HFFc6 (cell line): Measurements from ENCODE around the gene SMIM45.

ENCODE experiments used
- DNase-seq: peaks from one replicate; pipeline ENCODE4 v3.0.0-alpha.2; 2018
- H3K27ac Mint-ChIP-seq: 2 replicates; pipeline ENCODE4 v1.8.0; 2020; ENCODE audit warnings: mild to moderate bottlenecking, mixed read lengths
- H3K27me3 Mint-ChIP-seq: 2 replicates; pipeline ENCODE4 v1.8.0; 2021; ENCODE audit warnings: mild to moderate bottlenecking, moderate library complexity, mixed read lengths; ENCODE audit not compliant: insufficient read depth
- H3K36me3 Mint-ChIP-seq: 2 replicates; pipeline ENCODE4 v1.8.0; 2021; ENCODE audit warnings: low read depth, mixed read lengths
- H3K4me1 Mint-ChIP-seq: 2 replicates; pipeline ENCODE4 v1.8.0; 2020; ENCODE audit warnings: low read depth, mixed read lengths
- H3K4me3 Mint-ChIP-seq: 2 replicates; pipeline ENCODE4 v1.8.0; 2020; ENCODE audit warnings: mild to moderate bottlenecking, moderate library complexity, mixed read lengths
- H3K9me3 Mint-ChIP-seq: 2 replicates; pipeline ENCODE4 v1.8.0; 2020; ENCODE audit warnings: mild to moderate bottlenecking, mixed read lengths
- TF ChIP-seq, protein P1 (sequence below): fragments of 200-600 bp; sonication (generic); IDR thresholded peaks from 2 replicates; pipeline ENCODE4 v1.5.0; 2021; ENCODE audit warnings: antibody characterized with exemption, mild to moderate bottlenecking

Gene SMIM45

DNA sequence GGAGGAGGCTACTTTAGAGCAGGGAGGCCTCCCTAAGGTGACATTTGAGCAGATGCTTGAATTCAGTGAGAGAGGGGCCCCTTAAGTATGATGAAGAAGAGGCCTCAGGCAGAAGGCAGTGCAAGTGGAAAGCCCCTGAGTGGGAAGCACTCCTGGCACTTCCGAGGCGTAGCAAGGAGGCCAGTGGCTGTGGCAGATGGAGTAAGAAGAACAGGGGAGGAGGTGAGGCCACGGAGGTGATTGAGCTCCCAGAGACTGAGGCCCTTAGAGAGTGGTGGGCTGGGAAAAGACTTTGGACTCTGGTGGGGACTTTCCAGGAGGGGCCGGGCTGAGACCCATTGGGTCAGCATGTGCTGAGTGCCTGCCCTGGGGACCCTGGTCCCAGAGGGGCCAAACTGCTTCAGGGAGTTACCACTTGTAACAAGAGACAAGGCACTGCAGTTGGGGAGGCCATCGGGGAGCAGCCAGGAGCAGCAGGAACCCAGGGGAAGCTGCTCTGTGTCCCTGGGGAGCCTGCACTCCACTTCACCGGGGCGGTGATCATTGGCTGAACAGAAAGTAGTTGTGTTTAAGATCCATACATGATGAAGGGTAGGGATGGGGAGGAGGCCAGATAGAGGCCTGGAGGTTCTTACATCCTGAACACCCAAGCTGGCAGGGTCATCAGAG is 2.5 kb upstream of the SMIM45 start:
- no peak for DNase-seq
- peaks cover 4% of the 10 kb centered on the region; the same call in 1 of the 2 replicates for H3K36me3 Mint-ChIP-seq
- H3K4me1 Mint-ChIP-seq, result peaks cover 17% of the 10 kb centered on the region
- H3K27ac Mint-ChIP-seq, result no peak overlapping the region
- TF ChIP-seq, protein P1, sequence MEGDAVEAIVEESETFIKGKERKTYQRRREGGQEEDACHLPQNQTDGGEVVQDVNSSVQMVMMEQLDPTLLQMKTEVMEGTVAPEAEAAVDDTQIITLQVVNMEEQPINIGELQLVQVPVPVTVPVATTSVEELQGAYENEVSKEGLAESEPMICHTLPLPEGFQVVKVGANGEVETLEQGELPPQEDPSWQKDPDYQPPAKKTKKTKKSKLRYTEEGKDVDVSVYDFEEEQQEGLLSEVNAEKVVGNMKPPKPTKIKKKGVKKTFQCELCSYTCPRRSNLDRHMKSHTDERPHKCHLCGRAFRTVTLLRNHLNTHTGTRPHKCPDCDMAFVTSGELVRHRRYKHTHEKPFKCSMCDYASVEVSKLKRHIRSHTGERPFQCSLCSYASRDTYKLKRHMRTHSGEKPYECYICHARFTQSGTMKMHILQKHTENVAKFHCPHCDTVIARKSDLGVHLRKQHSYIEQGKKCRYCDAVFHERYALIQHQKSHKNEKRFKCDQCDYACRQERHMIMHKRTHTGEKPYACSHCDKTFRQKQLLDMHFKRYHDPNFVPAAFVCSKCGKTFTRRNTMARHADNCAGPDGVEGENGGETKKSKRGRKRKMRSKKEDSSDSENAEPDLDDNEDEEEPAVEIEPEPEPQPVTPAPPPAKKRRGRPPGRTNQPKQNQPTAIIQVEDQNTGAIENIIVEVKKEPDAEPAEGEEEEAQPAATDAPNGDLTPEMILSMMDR, result no peak
- no peaks in the 10 kb centered on the region for H3K9me3 Mint-ChIP-seq
- H3K27me3 Mint-ChIP-seq, result peaks cover 2% of the 10 kb centered on the region
- H3K4me3 Mint-ChIP-seq, result no peak overlapping the region

DNA sequence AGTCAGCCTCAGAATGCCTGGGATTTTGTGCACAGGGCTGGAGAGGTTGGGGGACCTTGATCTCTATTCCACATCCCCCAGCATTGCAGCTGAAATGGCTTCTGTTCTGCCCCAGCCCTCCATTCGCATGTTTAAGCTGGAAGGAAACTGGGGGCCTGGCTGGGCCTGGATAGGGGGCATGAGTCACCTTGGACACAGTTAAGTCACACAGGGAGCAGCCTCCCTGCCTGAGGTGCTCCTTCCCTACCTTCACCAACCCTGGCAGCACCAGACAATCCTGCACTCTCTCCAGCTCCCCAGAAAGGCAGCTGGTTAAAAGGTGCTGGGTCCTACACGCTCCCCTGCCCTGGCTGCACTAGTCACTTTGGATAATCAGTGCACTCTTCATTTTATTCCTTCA is 763 bp downstream of the SMIM45 start:
- H3K4me1 Mint-ChIP-seq, result peaks cover 5% of the 10 kb centered on the region
- no peak overlapping the region for H3K4me3 Mint-ChIP-seq
- no peak overlapping the region for H3K27ac Mint-ChIP-seq
- no peaks in the 10 kb centered on the region for H3K36me3 Mint-ChIP-seq
- no peaks in the 10 kb centered on the region for H3K9me3 Mint-ChIP-seq
- DNase-seq, result no peak
- H3K27me3 Mint-ChIP-seq, result peaks cover 4% of the 10 kb centered on the region
- TF ChIP-seq, protein P1, result no peak

DNA sequence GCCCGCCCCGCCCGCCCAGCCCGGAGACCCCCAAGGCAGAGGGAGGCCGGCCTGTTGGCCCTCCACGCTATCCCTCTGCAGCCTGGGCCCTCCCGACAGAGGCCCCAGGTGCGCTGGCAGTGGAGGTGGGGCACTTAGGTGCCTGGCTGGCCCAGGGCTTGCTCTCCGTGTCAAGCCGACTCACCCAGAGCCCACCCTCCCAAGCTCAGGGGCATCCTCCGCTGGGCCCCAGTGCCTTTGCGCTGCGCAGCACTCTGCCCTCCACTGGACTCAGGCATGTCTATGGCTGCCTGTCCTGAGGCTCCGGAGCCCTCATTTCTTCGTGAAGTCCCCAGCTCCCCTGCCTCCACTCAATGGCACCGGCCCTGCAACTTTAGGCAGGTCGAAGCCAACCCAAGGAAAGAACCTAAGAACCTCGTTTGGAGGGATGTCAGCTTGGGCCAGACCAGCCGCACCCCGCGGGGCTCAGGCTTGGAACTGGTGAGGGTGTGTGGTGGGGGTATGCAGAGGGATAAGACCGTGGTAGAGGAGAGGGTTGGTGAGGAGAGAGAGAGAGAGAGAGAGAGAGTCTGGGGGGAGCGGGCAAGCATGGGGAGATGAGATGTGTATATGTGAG is 6.1 kb downstream of the SMIM45 start:
- TF ChIP-seq, protein P1, result no peak; the same call in none of the 2 replicates
- no peak for DNase-seq
- Mint-ChIP-seq H3K27me3 (peaks cover 5% of the 10 kb centered on the region), H3K4me1 (peaks cover 5% of the 10 kb centered on the region), H3K36me3 (no peaks in the 10 kb centered on the region), H3K27ac (no peak overlapping the region), H3K4me3 (no peak overlapping the region), H3K9me3 (no peaks in the 10 kb centered on the region)

DNA sequence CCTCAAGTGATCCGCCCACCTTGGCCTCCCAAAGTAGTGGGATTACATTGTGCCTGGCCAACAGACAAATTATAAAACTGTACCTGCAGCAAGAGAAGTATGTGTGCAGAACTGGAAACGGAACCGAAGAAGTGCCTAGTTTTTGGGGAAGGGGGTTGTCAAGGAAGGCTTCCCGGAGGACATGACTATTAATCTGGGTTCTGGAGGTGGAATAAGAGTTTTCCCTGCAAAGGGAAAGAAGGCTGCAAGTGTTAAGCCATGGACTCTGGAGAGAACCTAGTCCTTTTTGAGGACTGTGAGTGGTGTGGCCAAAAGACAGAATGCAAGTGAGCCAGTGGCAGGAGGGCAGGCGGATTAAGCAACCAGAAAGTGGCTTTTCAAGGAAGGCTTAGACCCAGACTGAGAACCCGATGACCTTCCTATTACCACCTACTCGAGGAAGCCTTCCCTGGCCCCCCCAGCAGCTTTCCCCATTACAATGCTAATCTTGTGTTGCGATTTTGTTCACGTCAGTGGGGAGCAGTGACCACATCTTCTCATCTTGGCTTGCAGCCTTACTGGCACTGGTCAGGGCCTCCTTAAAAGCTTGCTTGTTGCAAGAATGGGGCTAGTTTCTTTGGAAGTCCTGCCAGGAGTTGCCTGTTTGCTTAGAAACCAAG is 11.6 kb downstream of the SMIM45 start:
- TF ChIP-seq, protein P1, result no peak
- Mint-ChIP-seq H3K4me3 (no peak overlapping the region), H3K36me3 (no peaks in the 10 kb centered on the region), H3K9me3 (no peaks in the 10 kb centered on the region), H3K27me3 (peaks cover 2% of the 10 kb centered on the region), H3K27ac (no peak overlapping the region), H3K4me1 (peaks cover 10% of the 10 kb centered on the region)
- DNase-seq, result no peak

DNA sequence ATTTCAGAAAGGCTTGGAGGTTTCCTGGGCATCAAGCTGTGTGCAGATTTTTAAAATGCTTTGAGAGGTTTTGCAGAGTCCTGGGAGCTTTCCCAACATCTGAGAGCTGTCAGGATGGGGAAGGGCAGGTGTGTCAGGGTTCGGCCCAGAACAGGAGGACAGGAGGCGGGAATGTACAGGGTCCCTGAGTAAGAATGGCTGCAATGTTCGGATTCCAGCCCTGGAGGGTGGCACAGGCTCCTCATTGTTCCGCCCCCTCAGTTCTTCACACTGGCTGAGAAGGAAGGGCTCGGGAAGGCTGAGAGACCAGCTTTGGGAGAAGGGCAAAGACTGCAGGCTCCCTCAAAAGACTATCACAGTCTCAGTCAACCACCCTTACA is 12.2 kb downstream of the SMIM45 start:
- H3K4me3 Mint-ChIP-seq, result no peak overlapping the region
- H3K9me3 Mint-ChIP-seq, result no peaks in the 10 kb centered on the region
- no peak overlapping the region for H3K27ac Mint-ChIP-seq
- peaks cover 2% of the 10 kb centered on the region for H3K27me3 Mint-ChIP-seq
- no peaks in the 10 kb centered on the region for H3K36me3 Mint-ChIP-seq
- H3K4me1 Mint-ChIP-seq, result peaks cover 10% of the 10 kb centered on the region
- DNase-seq, result no peak
- TF ChIP-seq, protein P1, result no peak
